ENCODE data around the gene BICRA. TPM values are rescaled to one million over a fixed set of nuclear protein-coding genes. Genes with fewer than 3 reads are reported as not detected.
A peak's percentile ranks its signal among the peaks of the same experiment; 100 is the strongest.
"Not testable (repeated sequence)": the region's sequence is repeated elsewhere in the genome, so short reads cannot be mapped to it uniquely, and the experiment has no call there.

The BICRA gene
- total and polyA plus RNA-seq, 2 donors, result 5.9 to 10.9 TPM

DNA sequence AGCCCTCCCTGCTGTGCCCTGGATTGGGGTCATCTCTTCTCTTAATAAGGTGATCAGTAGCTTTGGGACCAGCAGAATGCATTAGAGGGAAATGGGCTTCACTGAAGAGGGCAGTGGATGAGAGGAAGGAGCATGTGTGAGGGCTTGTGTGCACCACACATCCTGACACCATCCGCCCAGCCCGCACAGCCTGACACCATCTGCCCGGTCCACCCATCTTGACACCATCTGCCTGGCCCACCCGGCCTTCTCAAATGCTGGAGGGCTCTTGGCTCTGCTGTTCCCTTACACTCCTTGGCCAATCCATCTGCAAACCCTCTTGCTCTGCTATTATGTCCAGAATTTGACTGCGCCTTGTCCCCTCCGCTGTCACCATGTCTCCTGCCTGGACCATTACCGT, 41.8 kb downstream of the BICRA start:
- Histone ChIP-seq H3K27ac (ENCODE audit: low read depth) (no peak overlapping the region), H3K4me1 (ENCODE audit: insufficient read depth) (no peaks in the 10 kb centered on the region), H3K36me3 (ENCODE audit: insufficient read depth) (no peaks in the 10 kb centered on the region), H3K4me3 (ENCODE audit: low read depth, low read length) (no peak overlapping the region)
- no peak for DNase-seq (ENCODE audit: extremely low spot score)
- WGBS, result 95% methylated on average over 7 of the region's 7 CpGs

DNA sequence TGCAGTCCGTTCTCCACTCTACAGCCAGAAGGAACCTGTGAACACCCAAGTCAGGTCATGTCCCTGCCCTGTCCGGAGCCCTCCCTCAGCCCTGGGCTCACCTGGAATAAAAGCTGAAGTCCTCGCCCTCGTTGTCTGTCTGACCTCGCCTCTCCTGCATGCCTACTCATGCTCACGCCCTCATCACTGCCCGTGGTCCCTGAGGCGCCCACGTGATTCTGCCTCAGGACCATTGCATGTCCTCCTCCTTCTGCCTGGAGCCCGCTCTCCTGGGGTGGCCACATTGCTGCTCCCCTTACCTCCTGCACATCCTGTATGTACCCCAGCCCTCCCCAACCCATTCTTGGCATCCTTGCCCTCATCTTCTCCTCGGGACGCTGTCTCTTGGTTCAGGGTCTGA, 42.2 kb downstream of the BICRA start:
- Histone ChIP-seq H3K27ac (ENCODE audit: low read depth) (no peak overlapping the region), H3K4me3 (ENCODE audit: low read depth, low read length) (no peak overlapping the region), H3K36me3 (ENCODE audit: insufficient read depth) (no peaks in the 10 kb centered on the region), H3K4me1 (ENCODE audit: insufficient read depth) (no peaks in the 10 kb centered on the region)
- 93% methylated on average over 12 of the region's 12 CpGs for WGBS
- no peak for DNase-seq (ENCODE audit: extremely low spot score)

DNA sequence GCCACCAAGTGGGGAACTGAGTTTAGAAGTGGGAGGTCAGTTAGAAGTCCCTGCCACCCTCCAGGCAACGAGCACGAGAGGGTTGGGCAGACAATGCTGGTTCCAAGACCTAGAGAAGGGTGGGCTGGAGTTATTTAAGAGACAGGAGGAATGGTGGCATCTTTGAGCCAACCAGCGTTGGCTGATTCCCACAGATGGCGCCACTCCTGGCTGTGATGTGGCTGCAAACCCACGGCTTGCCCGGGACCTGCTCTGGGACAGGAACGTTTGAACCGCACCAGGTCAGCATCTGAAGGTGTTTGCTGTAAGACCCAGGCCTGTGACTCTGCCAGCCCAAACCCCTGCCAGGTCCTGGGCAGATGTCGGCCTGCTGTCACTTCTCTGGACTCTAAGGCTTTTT, 42.8 kb downstream of the BICRA start:
- DNase-seq (ENCODE audit: extremely low spot score), result no peak
- Histone ChIP-seq H3K36me3 (ENCODE audit: insufficient read depth) (no peaks in the 10 kb centered on the region), H3K4me3 (ENCODE audit: low read depth, low read length) (no peak overlapping the region), H3K27ac (ENCODE audit: low read depth) (no peak overlapping the region), H3K4me1 (ENCODE audit: insufficient read depth) (no peaks in the 10 kb centered on the region)
- 90% methylated on average over 9 of the region's 9 CpGs for WGBS

DNA sequence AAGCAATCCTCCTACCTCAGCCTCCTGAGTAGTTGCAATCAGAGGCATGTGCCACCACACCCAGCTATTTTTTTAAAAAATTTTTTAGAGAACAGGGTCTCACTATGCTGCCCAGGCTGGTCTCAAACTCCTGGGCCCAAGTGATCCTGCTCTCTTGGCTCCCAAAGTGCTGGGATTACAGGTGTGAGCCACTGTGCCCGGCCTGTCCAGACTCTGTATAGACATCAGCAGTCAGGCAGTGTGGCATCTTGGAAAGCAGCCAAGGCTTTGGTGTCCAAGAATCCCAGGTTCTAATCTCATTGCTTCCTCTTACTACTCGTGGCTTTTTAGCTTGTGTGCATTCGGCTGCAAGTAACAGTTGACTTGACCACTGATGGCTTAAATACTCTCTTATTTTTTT, 43.4 kb downstream of the BICRA start:
- no peaks in the 10 kb centered on the region for H3K4me1 ChIP-seq (ENCODE audit: insufficient read depth)
- WGBS, result 67% methylated on average over 3 of the region's 3 CpGs
- DNase-seq (ENCODE audit: extremely low spot score), result no peak
- no peaks in the 10 kb centered on the region for H3K36me3 ChIP-seq (ENCODE audit: insufficient read depth)
- no peak overlapping the region for H3K4me3 ChIP-seq (ENCODE audit: low read depth, low read length)
- no peak overlapping the region for H3K27ac ChIP-seq (ENCODE audit: low read depth)

DNA sequence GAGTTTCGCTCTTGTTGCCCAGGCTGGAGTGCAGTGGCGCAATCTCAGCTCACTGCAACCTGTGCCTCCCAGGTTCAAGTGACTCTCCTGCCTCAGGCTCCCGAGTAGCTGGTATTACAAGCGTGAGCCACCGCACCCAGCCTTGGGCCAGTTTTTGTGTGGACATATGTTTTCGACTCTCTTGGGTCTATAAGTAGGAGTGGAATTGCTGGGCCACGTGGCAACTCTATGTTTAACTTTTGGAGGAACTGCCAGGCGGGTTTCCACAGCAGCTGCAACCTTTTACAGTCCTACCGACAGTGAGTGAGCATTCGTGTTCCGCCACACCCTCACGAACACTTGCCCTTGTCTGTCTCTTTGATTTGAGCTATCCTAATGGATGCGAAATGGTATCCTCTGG, 44.9 kb downstream of the BICRA start:
- Histone ChIP-seq H3K27ac (ENCODE audit: low read depth) (no peak overlapping the region), H3K4me3 (ENCODE audit: low read depth, low read length) (no peak overlapping the region), H3K4me1 (ENCODE audit: insufficient read depth) (peaks cover under 1% of the 10 kb centered on the region), H3K36me3 (ENCODE audit: insufficient read depth) (no peaks in the 10 kb centered on the region)
- no peak for DNase-seq (ENCODE audit: extremely low spot score)
- 96% methylated on average over 13 of the region's 13 CpGs for WGBS

DNA sequence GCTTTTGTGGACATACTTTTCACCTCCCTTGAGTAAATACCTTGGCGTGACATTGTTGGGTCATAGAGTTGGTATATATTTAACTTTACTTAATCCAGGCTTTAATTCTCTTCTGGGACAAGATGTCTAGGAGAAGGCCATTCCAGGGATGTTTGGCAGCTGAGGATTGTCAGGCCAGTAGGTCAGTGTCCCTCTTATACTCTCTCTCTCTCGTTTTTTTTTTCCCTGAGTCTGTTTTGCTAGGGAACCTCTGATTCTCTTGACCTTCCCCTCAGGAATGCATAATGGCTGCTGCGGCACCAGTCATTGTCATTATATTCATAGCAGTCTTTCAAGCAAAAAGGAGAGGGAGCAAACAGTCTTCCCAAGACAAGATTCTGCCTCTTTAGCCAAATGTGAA, 48.8 kb downstream of the BICRA start:
- Histone ChIP-seq H3K4me3 (ENCODE audit: low read depth, low read length) (no peak overlapping the region), H3K4me1 (ENCODE audit: insufficient read depth) (peaks cover 1% of the 10 kb centered on the region), H3K27ac (ENCODE audit: low read depth) (no peak overlapping the region), H3K36me3 (ENCODE audit: insufficient read depth) (no peaks in the 10 kb centered on the region)
- 77% methylated on average over 3 of the region's 3 CpGs for WGBS
- no peak for DNase-seq (ENCODE audit: extremely low spot score)

DNA sequence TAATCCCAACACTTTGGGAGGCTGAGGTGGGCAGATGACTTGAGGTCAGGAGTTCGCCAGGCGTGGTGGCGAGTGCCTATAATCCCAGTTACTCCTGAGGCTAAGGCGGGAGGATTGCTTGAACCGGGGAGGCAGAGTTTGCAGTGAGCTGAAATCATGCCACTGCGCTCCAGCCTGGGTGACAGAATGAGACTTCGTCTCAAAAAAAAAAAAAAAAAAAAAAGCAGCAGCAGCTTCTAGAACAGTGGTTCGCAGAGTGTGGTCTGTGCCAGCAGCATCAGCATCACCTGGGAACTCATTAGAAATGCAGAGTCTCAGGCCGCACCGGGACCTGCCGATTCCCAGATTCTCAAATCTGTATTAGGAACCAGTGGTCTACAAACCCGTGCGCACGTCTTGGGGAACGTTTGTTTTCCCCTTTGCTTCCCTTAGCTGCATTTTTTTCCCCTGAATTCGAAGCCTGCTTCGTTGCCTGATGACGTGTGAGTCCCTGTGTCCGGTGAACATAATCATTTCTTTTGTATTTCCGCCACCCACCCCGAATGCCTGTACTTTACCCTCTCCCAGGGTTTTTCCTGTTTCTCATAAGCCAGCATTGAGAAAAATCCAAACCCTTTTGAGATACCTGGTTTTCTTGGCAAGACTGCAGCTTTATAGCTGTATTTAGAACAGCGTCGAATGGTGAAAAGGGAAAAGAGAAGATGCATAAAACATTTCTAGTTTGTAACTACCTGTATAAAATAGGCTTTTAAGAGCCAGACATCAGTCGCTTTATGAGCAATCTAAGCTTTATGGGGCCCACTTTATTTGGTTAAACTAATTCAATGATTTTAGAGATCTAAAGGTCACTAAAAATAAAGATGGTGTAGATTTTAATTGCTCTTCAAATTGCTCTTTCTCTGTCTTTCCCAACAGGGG, 49.8 kb downstream of the BICRA start:
- DNase-seq (ENCODE audit: extremely low spot score), result no peak
- Histone ChIP-seq H3K27ac (ENCODE audit: low read depth) (no peak overlapping the region), H3K4me3 (ENCODE audit: low read depth, low read length) (no peak overlapping the region), H3K4me1 (ENCODE audit: insufficient read depth) (peaks cover 1% of the 10 kb centered on the region), H3K36me3 (ENCODE audit: insufficient read depth) (no peaks in the 10 kb centered on the region)
- WGBS, result 61% methylated on average over 24 of the region's 24 CpGs

DNA sequence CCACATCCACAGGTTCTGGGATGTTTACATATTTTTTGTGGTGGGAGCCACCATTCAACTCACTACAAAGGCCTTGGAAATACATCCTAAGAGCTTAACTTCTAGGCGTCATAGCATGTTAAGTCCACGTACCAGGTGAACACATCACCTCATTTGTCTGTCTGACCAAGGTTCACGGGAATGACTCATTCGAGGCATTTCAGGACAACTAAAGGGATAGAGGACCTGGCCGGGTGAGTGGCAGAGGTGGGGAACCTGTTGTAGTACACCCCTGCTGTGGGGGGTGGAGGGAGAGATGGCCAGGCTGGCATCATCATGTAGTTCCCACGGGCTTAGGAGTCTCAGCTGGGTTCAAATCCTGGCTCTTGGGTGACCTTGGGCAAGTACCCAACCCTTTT, 51.5 kb downstream of the BICRA start:
- H3K27ac ChIP-seq (ENCODE audit: low read depth), result no peak overlapping the region
- H3K4me3 ChIP-seq (ENCODE audit: low read depth, low read length), result no peak overlapping the region
- 83% methylated on average over 6 of the region's 6 CpGs for WGBS
- no peak for DNase-seq (ENCODE audit: extremely low spot score)
- H3K36me3 ChIP-seq (ENCODE audit: insufficient read depth), result no peaks in the 10 kb centered on the region
- peaks cover 3% of the 10 kb centered on the region for H3K4me1 ChIP-seq (ENCODE audit: insufficient read depth)

DNA sequence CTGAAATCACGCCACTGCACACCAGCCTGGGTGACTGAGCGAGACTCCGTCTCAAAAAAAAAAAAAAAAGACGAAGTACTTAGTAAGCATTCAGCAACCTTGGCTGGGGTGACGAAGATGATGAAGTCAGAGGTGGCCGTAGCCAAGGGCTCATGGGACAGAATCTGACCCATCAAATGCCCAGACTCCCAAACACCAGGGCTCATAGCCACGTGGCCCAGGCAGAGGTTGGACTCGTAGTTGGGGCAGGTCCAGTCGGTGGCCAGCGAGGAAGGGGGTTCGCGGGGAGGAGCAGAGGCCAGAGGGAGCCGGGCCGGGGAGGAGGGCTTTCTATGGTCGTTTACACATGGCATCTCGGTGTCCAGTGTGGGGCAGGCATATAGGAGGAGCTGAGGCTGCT, 52.2 kb downstream of the BICRA start:
- no peak overlapping the region for H3K4me3 ChIP-seq (ENCODE audit: low read depth, low read length)
- WGBS, result 84% methylated on average over 16 of the region's 16 CpGs
- no peak for DNase-seq (ENCODE audit: extremely low spot score)
- H3K4me1 ChIP-seq (ENCODE audit: insufficient read depth), result peaks cover 3% of the 10 kb centered on the region
- H3K27ac ChIP-seq (ENCODE audit: low read depth), result no peak overlapping the region
- H3K36me3 ChIP-seq (ENCODE audit: insufficient read depth), result no peaks in the 10 kb centered on the region

DNA sequence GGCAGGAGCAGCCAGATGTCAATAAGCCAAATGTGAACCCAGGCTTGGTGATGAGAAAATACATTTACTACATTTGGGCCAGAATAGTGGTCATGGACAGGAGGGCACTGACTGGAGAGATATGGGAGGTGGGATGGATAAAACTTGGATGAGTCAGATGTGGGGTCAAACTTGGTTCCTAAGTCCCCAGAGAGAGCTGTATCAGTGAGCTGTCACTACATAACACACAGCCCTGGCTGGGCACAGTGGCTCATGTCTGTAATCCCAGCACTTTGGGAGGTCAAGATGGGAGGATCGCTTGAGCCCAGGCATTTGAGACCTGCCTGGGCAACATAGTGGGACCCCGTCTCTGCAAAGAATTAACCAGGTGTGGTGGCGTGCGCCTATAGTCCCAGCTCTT, 52.7 kb downstream of the BICRA start:
- Histone ChIP-seq H3K4me1 (ENCODE audit: insufficient read depth) (peaks cover 3% of the 10 kb centered on the region), H3K36me3 (ENCODE audit: insufficient read depth) (no peaks in the 10 kb centered on the region), H3K4me3 (ENCODE audit: low read depth, low read length) (no peak overlapping the region), H3K27ac (ENCODE audit: low read depth) (no peak overlapping the region)
- no peak for DNase-seq (ENCODE audit: extremely low spot score)
- WGBS, result 95% methylated on average over 4 of the region's 4 CpGs

DNA sequence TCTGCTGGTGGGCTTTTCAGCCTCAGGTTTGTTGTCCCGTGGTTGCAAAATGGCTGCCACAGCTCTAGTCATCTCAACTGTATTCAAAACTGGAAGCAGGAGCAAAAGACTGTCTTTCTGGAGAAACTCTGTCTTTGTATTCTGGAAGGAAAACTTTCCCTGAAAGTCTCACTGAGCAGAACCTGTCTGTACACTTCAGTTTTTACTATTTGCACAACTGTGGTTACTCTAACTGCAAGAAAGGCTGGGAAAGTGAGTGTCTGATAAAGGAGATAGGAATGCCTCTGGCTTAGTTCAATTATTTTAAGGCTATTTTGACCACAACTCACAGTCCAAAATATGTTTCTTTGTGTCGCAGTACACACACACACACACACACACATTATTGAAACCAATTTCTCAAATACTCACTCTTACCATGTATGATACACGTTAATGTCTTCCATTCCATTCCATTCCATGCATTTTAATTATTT, 54.5 kb downstream of the BICRA start:
- Histone ChIP-seq H3K36me3 (ENCODE audit: insufficient read depth) (no peaks in the 10 kb centered on the region), H3K4me3 (ENCODE audit: low read depth, low read length) (no peak overlapping the region)

DNA sequence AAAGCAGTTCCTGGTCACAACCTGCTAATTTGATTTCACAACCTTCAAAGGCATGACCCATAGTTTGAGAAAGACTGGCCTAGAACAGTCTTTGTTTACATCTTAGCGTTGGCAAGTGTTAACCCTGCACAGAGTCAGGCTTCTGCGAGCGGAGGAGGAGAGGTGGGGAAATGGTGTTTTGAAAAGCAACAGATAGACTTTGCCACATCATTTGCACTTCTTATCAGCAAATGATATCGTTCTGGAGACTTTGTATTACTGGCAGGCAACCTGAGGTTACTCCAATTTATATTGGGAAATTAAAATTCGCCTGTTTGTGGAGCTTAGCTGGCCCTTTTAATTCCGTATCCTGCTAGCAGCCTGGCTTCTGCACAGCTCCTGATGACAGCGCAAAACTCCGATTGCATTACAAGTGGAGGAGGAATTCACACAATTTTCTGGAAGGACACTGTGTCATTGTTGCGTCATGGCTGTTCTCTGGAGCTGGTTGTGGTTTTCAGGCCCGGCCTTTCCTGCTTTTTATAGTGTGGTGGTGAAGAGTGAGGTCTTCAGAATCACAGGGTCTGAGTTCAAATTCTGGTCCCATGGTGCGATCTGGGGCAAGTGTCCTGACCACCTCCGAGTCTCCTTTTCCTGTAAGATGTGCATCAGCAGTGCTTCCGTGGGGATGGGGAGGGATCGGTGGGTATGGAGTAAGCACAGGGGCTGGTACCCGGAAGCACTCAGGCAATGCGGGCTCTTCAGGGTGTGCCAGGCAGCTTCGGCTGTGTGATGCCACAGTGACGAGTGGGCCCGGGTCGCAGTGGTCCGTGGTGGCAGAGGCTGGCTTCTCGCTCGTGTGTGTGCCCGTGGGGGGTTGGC, 55.2 kb downstream of the BICRA start:
- no peak overlapping the region for H3K4me3 ChIP-seq (ENCODE audit: low read depth, low read length)
- WGBS, result 55% methylated on average over 24 of the region's 24 CpGs
- no peak for DNase-seq (ENCODE audit: extremely low spot score)

More for the DNA sequence above, 54.5 kb downstream of the BICRA start:
- no peak for DNase-seq (ENCODE audit: extremely low spot score)
- 57% methylated on average over 3 of the region's 3 CpGs for WGBS
- Histone ChIP-seq H3K27ac (ENCODE audit: low read depth) (peak overlapping the region; percentile 56), H3K4me1 (ENCODE audit: insufficient read depth) (peaks cover 5% of the 10 kb centered on the region)

DNA sequence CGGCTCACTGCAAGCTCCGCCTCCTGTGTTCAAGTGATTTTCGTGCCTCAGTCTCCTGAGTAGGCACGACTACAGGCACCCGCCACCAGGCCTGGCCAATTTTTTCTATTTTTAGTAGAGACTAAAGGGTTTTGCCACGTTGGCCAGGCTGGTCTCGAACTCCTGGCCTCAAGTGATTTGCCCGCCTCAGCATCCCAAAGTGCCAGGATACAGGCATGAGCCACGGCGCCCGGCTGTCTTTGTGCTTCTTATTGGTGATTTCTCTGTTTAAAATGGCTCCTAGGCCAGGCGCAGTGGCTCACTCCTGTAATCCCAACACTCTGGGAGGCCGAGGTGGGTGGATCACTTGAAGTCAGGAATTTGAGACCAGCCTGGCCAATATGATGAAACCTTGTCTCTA, 59.6 kb downstream of the BICRA start:
- H3K27ac ChIP-seq (ENCODE audit: low read depth); H3K4me1 ChIP-seq (ENCODE audit: insufficient read depth); H3K4me3 ChIP-seq (ENCODE audit: low read depth, low read length); DNase-seq (ENCODE audit: extremely low spot score); H3K36me3 ChIP-seq (ENCODE audit: insufficient read depth): not testable (repeated sequence)
- 86% methylated on average over 13 of the region's 13 CpGs for WGBS

More for the DNA sequence above, 55.2 kb downstream of the BICRA start:
- Histone ChIP-seq H3K4me1 (ENCODE audit: insufficient read depth) (peaks cover 4% of the 10 kb centered on the region), H3K36me3 (ENCODE audit: insufficient read depth) (no peaks in the 10 kb centered on the region), H3K27ac (ENCODE audit: low read depth) (peak overlapping the region; percentile 96)

DNA sequence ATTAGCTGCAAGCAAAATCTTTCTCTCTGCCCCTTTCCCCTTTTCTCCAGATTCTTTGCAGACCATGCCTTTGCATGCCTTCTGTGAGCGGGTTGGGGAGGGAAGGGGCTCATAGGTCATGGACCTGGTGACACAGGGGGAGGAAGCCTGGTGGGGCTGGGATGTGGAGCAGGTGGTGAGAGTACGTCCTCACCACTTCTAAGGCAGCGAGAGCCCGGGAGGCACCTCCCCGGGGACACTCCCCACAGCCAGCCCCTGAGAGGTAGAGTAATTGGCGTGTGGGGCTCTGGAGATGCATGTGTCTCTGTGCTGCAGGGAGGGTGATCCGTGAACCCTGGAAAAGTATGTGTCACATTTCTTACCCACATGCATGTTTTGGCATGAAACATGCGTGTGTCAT, 61.8 kb downstream of the BICRA start:
- peaks cover 2% of the 10 kb centered on the region for H3K4me1 ChIP-seq (ENCODE audit: insufficient read depth)
- H3K27ac ChIP-seq (ENCODE audit: low read depth), result no peak overlapping the region
- DNase-seq (ENCODE audit: extremely low spot score), result no peak
- no peaks in the 10 kb centered on the region for H3K36me3 ChIP-seq (ENCODE audit: insufficient read depth)
- 97% methylated on average over 8 of the region's 8 CpGs for WGBS
- no peak overlapping the region for H3K4me3 ChIP-seq (ENCODE audit: low read depth, low read length)
